Right lobe of liver (tissue), 4 donors: ENCODE measurements around the gene ADPRH.

ENCODE experiments used
- POLR2A ChIP-seq: fragments of 450-650 bp; IDR thresholded peaks from one replicate; pipeline ENCODE4 v1.6.1; 2017; ENCODE audit warnings: antibody characterized with exemption, mild to moderate bottlenecking
- TF ChIP-seq, protein P1 (sequence below), 4 donors: fragments of 200-600 bp in 3 of 4; fragments of 450-650 bp in 1 of 4; IDR thresholded peaks; one replicate each; pipeline versions ENCODE4 v1.5.1 to v1.8.0; 2016 to 2022; ENCODE audit warnings: antibody characterized with exemption in 4 of 4, mild to moderate bottlenecking in 2 of 4
- donor health status: DM: no; HTN: no; CAD: no.
- donor health status: DM: no; HTN: no; CAD: no.
- donor health status: DM: no; HTN: yes; CAD: no.

DNA sequence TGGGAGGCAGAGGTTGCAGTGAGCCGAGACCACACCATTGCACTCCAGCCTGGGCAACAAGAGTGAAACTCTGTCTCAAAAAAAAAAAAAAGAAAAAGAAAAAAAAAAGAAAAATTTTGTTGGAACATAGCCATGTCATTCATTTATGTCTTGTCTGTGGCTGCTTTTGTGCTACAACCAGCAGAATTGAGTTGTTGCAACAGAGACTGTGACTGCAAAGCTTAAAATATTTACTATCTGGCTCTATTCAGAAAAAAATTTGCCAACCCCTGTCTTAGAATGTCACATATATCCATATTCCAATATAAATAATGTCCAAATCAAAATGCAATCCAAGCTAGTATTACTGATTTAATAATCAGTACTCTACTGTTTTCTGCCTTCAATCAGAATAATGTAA lies 45.0 kb upstream of the ADPRH start:
- no peak for TF ChIP-seq POLR2A
- TF ChIP-seq, protein P1, sequence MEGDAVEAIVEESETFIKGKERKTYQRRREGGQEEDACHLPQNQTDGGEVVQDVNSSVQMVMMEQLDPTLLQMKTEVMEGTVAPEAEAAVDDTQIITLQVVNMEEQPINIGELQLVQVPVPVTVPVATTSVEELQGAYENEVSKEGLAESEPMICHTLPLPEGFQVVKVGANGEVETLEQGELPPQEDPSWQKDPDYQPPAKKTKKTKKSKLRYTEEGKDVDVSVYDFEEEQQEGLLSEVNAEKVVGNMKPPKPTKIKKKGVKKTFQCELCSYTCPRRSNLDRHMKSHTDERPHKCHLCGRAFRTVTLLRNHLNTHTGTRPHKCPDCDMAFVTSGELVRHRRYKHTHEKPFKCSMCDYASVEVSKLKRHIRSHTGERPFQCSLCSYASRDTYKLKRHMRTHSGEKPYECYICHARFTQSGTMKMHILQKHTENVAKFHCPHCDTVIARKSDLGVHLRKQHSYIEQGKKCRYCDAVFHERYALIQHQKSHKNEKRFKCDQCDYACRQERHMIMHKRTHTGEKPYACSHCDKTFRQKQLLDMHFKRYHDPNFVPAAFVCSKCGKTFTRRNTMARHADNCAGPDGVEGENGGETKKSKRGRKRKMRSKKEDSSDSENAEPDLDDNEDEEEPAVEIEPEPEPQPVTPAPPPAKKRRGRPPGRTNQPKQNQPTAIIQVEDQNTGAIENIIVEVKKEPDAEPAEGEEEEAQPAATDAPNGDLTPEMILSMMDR (IDR thresholded peaks at IDR 0.05), result no peak
